ENCODE results near the gene ZFAND3.

The ZFAND3 gene

DNA sequence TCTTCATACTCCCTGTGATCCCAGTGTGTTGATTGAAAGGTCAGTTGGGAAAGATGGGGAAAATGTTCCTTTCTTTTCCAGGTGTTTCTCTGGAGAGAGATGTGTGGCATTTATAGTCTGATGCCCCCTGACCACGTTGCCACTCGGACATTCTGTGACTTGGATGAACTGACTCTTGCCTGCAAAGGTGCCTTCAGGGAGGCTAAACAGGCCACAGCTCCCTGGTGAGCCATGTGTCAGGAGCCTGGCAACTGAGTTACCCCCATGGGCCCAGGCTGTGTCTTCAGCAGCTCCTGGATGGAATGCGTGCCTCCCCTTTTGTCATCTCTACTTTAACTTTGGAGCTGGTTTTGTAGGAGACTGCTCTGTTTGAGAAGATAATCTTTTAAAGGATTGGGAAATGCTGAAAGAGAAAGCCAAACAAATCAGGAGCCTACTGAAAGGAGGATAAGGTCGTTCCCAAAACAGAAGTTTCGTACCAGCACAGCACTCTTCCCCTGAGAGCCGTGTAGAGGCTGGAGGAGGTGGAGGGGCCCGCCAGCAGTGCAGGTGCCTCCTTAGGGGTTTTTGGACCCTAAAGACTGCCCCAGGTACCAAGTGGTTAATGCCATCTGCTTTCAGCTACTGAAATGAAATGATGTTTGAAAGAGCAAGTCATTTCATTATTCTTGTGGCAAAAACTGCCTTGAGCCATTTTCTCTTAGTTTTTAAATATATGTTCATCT lies 322.8 kb downstream of the ZFAND3 start:
- H3K36me3 ChIP-seq (ENCODE audit: insufficient read depth, low read length): no peaks in the 10 kb centered on the region
- H3K4me3 ChIP-seq (ENCODE audit: low read depth, low read length): no peak overlapping the region
- H3K27me3 ChIP-seq (ENCODE audit: insufficient read depth, low read length): no peaks in the 10 kb centered on the region
- peaks cover 2% of the 10 kb centered on the region for H3K79me2 ChIP-seq (ENCODE audit: control insufficient read depth, insufficient read depth, low read length, unreplicated experiment)
- no peak overlapping the region for H3K27ac ChIP-seq (ENCODE audit: low read depth, low read length)
- H2AFZ ChIP-seq (ENCODE audit: low read length, unreplicated experiment): no peak overlapping the region
- peaks cover 9% of the 10 kb centered on the region for H3K4me1 ChIP-seq (ENCODE audit: control insufficient read depth, insufficient read depth, low read length, unreplicated experiment)

DNA sequence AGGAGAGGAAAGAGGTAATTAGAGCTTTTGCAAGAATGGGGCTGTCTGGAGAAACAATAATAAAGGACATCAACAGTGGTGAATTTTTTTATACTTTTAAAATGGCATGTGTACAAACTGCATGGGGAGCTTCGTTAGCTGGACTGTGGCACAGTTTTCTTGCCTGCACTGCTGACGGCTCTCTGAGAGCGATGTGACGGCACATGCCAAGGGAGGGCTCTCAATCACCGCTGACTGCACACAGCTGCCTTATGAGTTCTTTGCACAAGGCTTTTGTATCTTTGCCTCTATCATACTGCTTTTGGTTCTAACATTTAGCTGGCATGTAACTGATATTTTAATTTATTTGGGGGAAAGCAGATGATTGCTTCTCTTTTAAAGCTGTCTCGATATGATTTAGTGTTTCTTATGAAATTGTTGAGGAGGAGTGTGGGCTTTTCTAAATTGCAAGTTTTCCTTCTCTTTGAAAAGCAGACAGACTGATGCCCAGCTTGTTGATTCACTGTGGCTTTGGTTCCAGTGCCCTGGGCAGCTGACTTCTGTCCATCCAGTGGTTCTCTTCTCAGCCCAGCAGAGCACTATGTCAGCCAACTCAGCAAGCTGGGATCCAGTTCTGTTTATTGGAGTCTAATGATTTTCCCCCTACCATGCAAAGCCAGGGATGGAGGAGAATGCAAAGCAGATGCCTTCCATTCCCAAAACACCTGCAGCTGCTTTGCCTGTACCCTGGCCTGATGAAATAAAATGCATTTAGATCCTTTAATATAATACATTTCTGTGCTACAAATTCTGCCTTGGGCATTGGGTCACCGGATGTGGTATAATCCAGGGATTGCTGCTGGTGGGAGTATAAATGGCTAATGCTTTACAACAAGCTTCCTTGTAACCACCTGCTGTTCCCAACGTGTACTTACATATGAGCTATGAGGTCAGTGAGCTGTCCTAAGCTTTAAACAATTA lies 323.9 kb downstream of the ZFAND3 start:
- Histone ChIP-seq H3K4me3 (ENCODE audit: low read depth, low read length) (no peak overlapping the region), H3K27me3 (ENCODE audit: insufficient read depth, low read length) (no peaks in the 10 kb centered on the region), H3K4me1 (ENCODE audit: control insufficient read depth, insufficient read depth, low read length, unreplicated experiment) (peaks cover 9% of the 10 kb centered on the region), H3K27ac (ENCODE audit: low read depth, low read length) (no peak overlapping the region), H3K36me3 (ENCODE audit: insufficient read depth, low read length) (no peaks in the 10 kb centered on the region), H3K79me2 (ENCODE audit: control insufficient read depth, insufficient read depth, low read length, unreplicated experiment) (peaks cover 5% of the 10 kb centered on the region), H2AFZ (ENCODE audit: low read length, unreplicated experiment) (no peak overlapping the region)

GRCh38 chr6:38144365-38144945 lies 324.9 kb downstream of the ZFAND3 start:
- Histone ChIP-seq H3K27ac (ENCODE audit: low read depth, low read length) (no peak overlapping the region), H3K79me2 (ENCODE audit: control insufficient read depth, insufficient read depth, low read length, unreplicated experiment) (peaks cover 8% of the 10 kb centered on the region), H3K36me3 (ENCODE audit: insufficient read depth, low read length) (no peaks in the 10 kb centered on the region), H3K4me3 (ENCODE audit: low read depth, low read length) (no peak overlapping the region), H3K4me1 (ENCODE audit: control insufficient read depth, insufficient read depth, low read length, unreplicated experiment) (peaks cover 9% of the 10 kb centered on the region), H2AFZ (ENCODE audit: low read length, unreplicated experiment) (no peak overlapping the region), H3K27me3 (ENCODE audit: insufficient read depth, low read length) (no peaks in the 10 kb centered on the region)

- Histone ChIP-seq H3K27ac (ENCODE audit: low read depth, low read length) (no peak overlapping the region), H3K4me1 (ENCODE audit: control insufficient read depth, insufficient read depth, low read length, unreplicated experiment) (peaks cover 9% of the 10 kb centered on the region), H2AFZ (ENCODE audit: low read length, unreplicated experiment) (no peak overlapping the region), H3K4me3 (ENCODE audit: low read depth, low read length) (no peak overlapping the region), H3K79me2 (ENCODE audit: control insufficient read depth, insufficient read depth, low read length, unreplicated experiment) (peaks cover 12% of the 10 kb centered on the region), H3K27me3 (ENCODE audit: insufficient read depth, low read length) (no peaks in the 10 kb centered on the region), H3K36me3 (ENCODE audit: insufficient read depth, low read length) (no peaks in the 10 kb centered on the region)
Measured at GRCh38 chr6:38146021-38146733, 326.6 kb downstream of the ZFAND3 start.

GRCh38 chr6:38146734-38147027 lies 327.2 kb downstream of the ZFAND3 start:
- peaks cover 9% of the 10 kb centered on the region for H3K4me1 ChIP-seq (ENCODE audit: control insufficient read depth, insufficient read depth, low read length, unreplicated experiment)
- peaks cover 12% of the 10 kb centered on the region for H3K79me2 ChIP-seq (ENCODE audit: control insufficient read depth, insufficient read depth, low read length, unreplicated experiment)
- H3K4me3 ChIP-seq (ENCODE audit: low read depth, low read length): no peak overlapping the region
- H3K27me3 ChIP-seq (ENCODE audit: insufficient read depth, low read length): no peaks in the 10 kb centered on the region
- H3K27ac ChIP-seq (ENCODE audit: low read depth, low read length): no peak overlapping the region
- H2AFZ ChIP-seq (ENCODE audit: low read length, unreplicated experiment): no peak overlapping the region
- no peaks in the 10 kb centered on the region for H3K36me3 ChIP-seq (ENCODE audit: insufficient read depth, low read length)

GRCh38 chr6:38148606-38149005 lies 329.1 kb downstream of the ZFAND3 start:
- peaks cover 9% of the 10 kb centered on the region for H3K4me1 ChIP-seq (ENCODE audit: control insufficient read depth, insufficient read depth, low read length, unreplicated experiment)
- no peak overlapping the region for H3K4me3 ChIP-seq (ENCODE audit: low read depth, low read length)
- no peak overlapping the region for H2AFZ ChIP-seq (ENCODE audit: low read length, unreplicated experiment)
- H3K36me3 ChIP-seq (ENCODE audit: insufficient read depth, low read length): no peaks in the 10 kb centered on the region
- no peak overlapping the region for H3K27ac ChIP-seq (ENCODE audit: low read depth, low read length)
- H3K79me2 ChIP-seq (ENCODE audit: control insufficient read depth, insufficient read depth, low read length, unreplicated experiment): peaks cover 12% of the 10 kb centered on the region
- H3K27me3 ChIP-seq (ENCODE audit: insufficient read depth, low read length): no peaks in the 10 kb centered on the region

DNA sequence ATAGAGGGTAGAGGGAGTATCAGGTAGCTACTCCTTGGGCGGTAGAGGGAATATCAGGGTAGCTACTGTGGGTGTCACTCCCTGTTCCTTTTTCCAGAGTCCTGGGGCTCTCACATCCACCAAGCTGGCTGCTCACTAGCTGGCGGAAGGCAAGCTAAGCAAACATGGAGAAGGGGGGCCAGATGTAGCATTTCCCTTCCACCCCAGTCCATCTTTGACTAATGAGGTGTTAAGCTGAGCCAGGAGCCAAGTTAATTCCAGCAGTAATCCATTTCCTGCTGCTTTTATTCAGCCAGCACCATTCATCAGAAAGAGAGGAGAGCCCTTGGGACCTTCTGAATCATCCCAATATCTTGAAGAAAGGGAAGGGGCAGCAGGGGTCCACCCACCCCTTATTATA lies 330.0 kb downstream of the ZFAND3 start:
- H3K79me2 ChIP-seq (ENCODE audit: control insufficient read depth, insufficient read depth, low read length, unreplicated experiment): peaks cover 12% of the 10 kb centered on the region
- H3K27me3 ChIP-seq (ENCODE audit: insufficient read depth, low read length): no peaks in the 10 kb centered on the region
- H2AFZ ChIP-seq (ENCODE audit: low read length, unreplicated experiment): no peak overlapping the region
- peaks cover 9% of the 10 kb centered on the region for H3K4me1 ChIP-seq (ENCODE audit: control insufficient read depth, insufficient read depth, low read length, unreplicated experiment)
- no peak overlapping the region for H3K4me3 ChIP-seq (ENCODE audit: low read depth, low read length)
- H3K36me3 ChIP-seq (ENCODE audit: insufficient read depth, low read length): no peaks in the 10 kb centered on the region
- no peak overlapping the region for H3K27ac ChIP-seq (ENCODE audit: low read depth, low read length)

GRCh38 chr6:38150021-38150420 lies 330.5 kb downstream of the ZFAND3 start:
- Histone ChIP-seq H3K79me2 (ENCODE audit: control insufficient read depth, insufficient read depth, low read length, unreplicated experiment) (peaks cover 12% of the 10 kb centered on the region), H3K27me3 (ENCODE audit: insufficient read depth, low read length) (no peaks in the 10 kb centered on the region), H3K4me3 (ENCODE audit: low read depth, low read length) (no peak overlapping the region), H2AFZ (ENCODE audit: low read length, unreplicated experiment) (no peak overlapping the region), H3K27ac (ENCODE audit: low read depth, low read length) (no peak overlapping the region), H3K4me1 (ENCODE audit: control insufficient read depth, insufficient read depth, low read length, unreplicated experiment) (peaks cover 14% of the 10 kb centered on the region), H3K36me3 (ENCODE audit: insufficient read depth, low read length) (no peaks in the 10 kb centered on the region)

GRCh38 chr6:38150681-38151296 lies 331.3 kb downstream of the ZFAND3 start:
- Histone ChIP-seq H3K36me3 (ENCODE audit: insufficient read depth, low read length) (no peaks in the 10 kb centered on the region), H2AFZ (ENCODE audit: low read length, unreplicated experiment) (no peak overlapping the region), H3K4me3 (ENCODE audit: low read depth, low read length) (no peak overlapping the region), H3K27ac (ENCODE audit: low read depth, low read length) (no peak overlapping the region), H3K27me3 (ENCODE audit: insufficient read depth, low read length) (no peaks in the 10 kb centered on the region), H3K79me2 (ENCODE audit: control insufficient read depth, insufficient read depth, low read length, unreplicated experiment) (peaks cover 12% of the 10 kb centered on the region), H3K4me1 (ENCODE audit: control insufficient read depth, insufficient read depth, low read length, unreplicated experiment) (peaks cover 22% of the 10 kb centered on the region)
